CD4-positive, alpha-beta T cell (primary cell): ENCODE results near the gene MED8. TPM values are rescaled to one million over a fixed set of nuclear protein-coding genes. Genes with fewer than 3 reads are reported as not detected.

Source experiments
- ATAC-seq: fragments of 200-7000 bp; cut with Tn5 transposase; one replicate; pipeline ENCODE4 v1.10.0; 2022; ENCODE audit warnings: mild to moderate bottlenecking; ENCODE audit not compliant: poor library complexity
- CTCF ChIA-PET: fragments of 350-600 bp; sonication (Branson Sonifier 250); formaldehyde crosslinking; loops from one replicate; lab custom pipeline; 2021; ENCODE audit warnings: antibody characterized with exemption, inconsistent platforms; lab: Charles Lee
- POLR2A ChIA-PET: fragments of 350-600 bp; sonication (Branson Sonifier 250); formaldehyde crosslinking; loops from one replicate; lab custom pipeline; 2021; ENCODE audit warnings: antibody characterized with exemption, inconsistent platforms; lab: Charles Lee
- DNase-seq, 14 experiments: peaks; one replicate each; pipeline ENCODE4 v3.0.0-alpha.2; 2013 to 2020; ENCODE audit warnings: mixed read lengths in 2 of 14
- H3K27ac ChIP-seq, 2 donors: one replicate each; pipeline versions ENCODE4 v1.5.1 to v1.7.0; 2013; ENCODE audit warnings: low read length in 2 of 2, low read depth in 1 of 2, mild to moderate bottlenecking in 1 of 2
- H3K27me3 ChIP-seq, 2 experiments: 1 replicate in 1 of 2; 2 replicates in 1 of 2; pipeline versions ENCODE4 v1.6.1 to v1.7.0; 2013; ENCODE audit warnings: low read length in 2 of 2, control low read depth in 1 of 2, mild to moderate bottlenecking in 1 of 2, moderate library complexity in 1 of 2; ENCODE audit not compliant: insufficient read depth in 2 of 2, control insufficient read depth in 1 of 2
- H3K36me3 ChIP-seq: one replicate; pipeline ENCODE4 v1.6.1; 2013; ENCODE audit warnings: low read length, control low read depth; ENCODE audit not compliant: insufficient read depth
- H3K4me1 ChIP-seq: one replicate; pipeline ENCODE4 v1.6.1; 2013; ENCODE audit warnings: low read length, control low read depth; ENCODE audit not compliant: insufficient read depth
- H3K4me3 ChIP-seq: one replicate; pipeline ENCODE4 v1.5.1; 2013; ENCODE audit warnings: mild to moderate bottlenecking, low read length, moderate library complexity
- H3K9me3 ChIP-seq, 2 experiments: 1 replicate in 1 of 2; 2 replicates in 1 of 2; pipeline versions ENCODE4 v1.6.1 to v1.7.0; 2013; ENCODE audit warnings: low read length in 2 of 2, mild to moderate bottlenecking in 2 of 2, control low read depth in 1 of 2, moderate library complexity in 1 of 2; ENCODE audit not compliant: control insufficient read depth in 1 of 2, insufficient read depth in 1 of 2
- H3K27ac Mint-ChIP-seq: one replicate; pipeline ENCODE4 v1.8.0; 2020; ENCODE audit warnings: mixed read lengths
- H3K27me3 Mint-ChIP-seq: one replicate; pipeline ENCODE4 v1.8.0; 2021; ENCODE audit warnings: mixed read lengths
- H3K36me3 Mint-ChIP-seq: one replicate; pipeline ENCODE4 v1.8.0; 2021; ENCODE audit warnings: low read depth, mixed read lengths
- H3K4me1 Mint-ChIP-seq: one replicate; pipeline ENCODE4 v1.8.0; 2021; ENCODE audit warnings: low read depth, mixed read lengths
- H3K4me3 Mint-ChIP-seq: one replicate; pipeline ENCODE4 v1.8.0; 2020; ENCODE audit warnings: mild to moderate bottlenecking, mixed read lengths
- H3K9me3 Mint-ChIP-seq: one replicate; pipeline ENCODE4 v1.8.0; 2020; ENCODE audit warnings: mixed read lengths
- CTCF ChIP-seq: fragments of 200-600 bp; IDR thresholded peaks from one replicate; pipeline ENCODE4 v1.8.0; 2022; ENCODE audit warnings: antibody characterized with exemption, mild to moderate bottlenecking
- intact Hi-C, 2 experiments: fragments of 100-400 bp; cut with DNase I in 1 of 2; cut with micrococcal nuclease in 1 of 2; formaldehyde crosslinking; loops; one replicate each; pipeline versions ENCODE4 v1.15.1 to v1.9.0; 2023 to 2025; cut with DNase I, micrococcal nuclease
- polyA plus RNA-seq, 2 donors: library from polyadenylated mRNA; unstranded; fragments of 120-200 nt; gene quantifications; one replicate each; pipeline ENCODE4 v1.2.1, GENCODE V29; 2013
- total RNA-seq, 174 experiments: library from RNA in 2 of 174; stranded (reverse) in 2 of 174; gene quantifications; one replicate each; pipeline ENCODE4 v1.2.3 and lab custom pipeline; 2021 to 2026

MED8 gene
- total RNA-seq (10 to 100 TPM; 14.8 to 17.6 TPM), total RNA-seq (lab: John Stamatoyannopoulos, UW) (14.1 to 78.5 (median 32.9) reads per million in 172 experiments)
- 23.8 TPM for polyA plus RNA-seq (2013, experiment 1 of 2)
- 23.1 TPM for polyA plus RNA-seq (2013, experiment 2 of 2)

GRCh38 chr1:43389326-43390313 lies at the start of gene MED8, which contains the start of gene SZT2:
Gene MED8 (minus strand): TSS chr1:43389800. CDS start chr1:43389764, 36 bp downstream.
Gene SZT2 (plus strand): TSS chr1:43389899. CDS start chr1:43389969, 70 bp downstream.
- CTCF ChIA-PET: interaction anchor here (1.4 to 1.6 kb wide), 2 partner anchors 22 to 31 kb away, joined by 4 to 7 read pairs; partner anchors contain the start of genes CDC20 and ELOVL1
- peaks cover 27% of the 10 kb centered on the region for H3K4me1 ChIP-seq

GRCh38 chr1:43438953-43439581 lies 49.5 kb upstream of the MED8 start:
- H3K4me1 ChIP-seq: no peaks in the 10 kb centered on the region
- peaks cover 63% of the 10 kb centered on the region for H3K36me3 ChIP-seq
- Mint-ChIP-seq H3K9me3 (no peaks in the 10 kb centered on the region), H3K4me3 (no peak overlapping the region), H3K36me3 (peaks cover 78% of the 10 kb centered on the region), H3K27ac (no peak overlapping the region), H3K4me1 (no peaks in the 10 kb centered on the region), H3K27me3 (no peaks in the 10 kb centered on the region)
- no peaks in the 10 kb centered on the region for H3K27me3 ChIP-seq
- ChIA-PET POLR2A (interaction anchor here (1.6 kb wide), 1 partner anchor 9 kb away, joined by 5 read pairs; no protein-coding TSS in a partner anchor), CTCF (no interaction called here)
- H3K4me3 ChIP-seq: no peak overlapping the region
- intact Hi-C loops: no loop called here
- ATAC-seq: no peak
- DNase-seq: no peak
- H3K27ac ChIP-seq: no peak overlapping the region
- no peaks in the 10 kb centered on the region for H3K9me3 ChIP-seq
- TF ChIP-seq CTCF: no peak

More at GRCh38 chr1:43389326-43390313, at the start of gene MED8, which contains the start of gene SZT2:
- Mint-ChIP-seq H3K4me1 (peaks cover 44% of the 10 kb centered on the region), H3K4me3 (peak within 1 kb of the TSS; percentile 100), H3K27ac (peak within 1 kb of the TSS; percentile 86), H3K36me3 (peaks cover 67% of the 10 kb centered on the region), H3K9me3 (no peaks in the 10 kb centered on the region), H3K27me3 (no peaks in the 10 kb centered on the region)
- DNase-seq (peak; percentile 86 to 95 (median 92)), ATAC-seq (peak; percentile 89)
- intact Hi-C loops: loop anchor here in 1 of 2 experiments (1.0 to 5.0 kb wide), 4 partner anchors 21 to 217 kb away; partner anchors contain the start of genes CDC20, CFAP57, EBNA1BP2 and ELOVL1
- Histone ChIP-seq H3K27me3 (no peaks in the 10 kb centered on the region), H3K4me3 (peak within 1 kb of the TSS; percentile 86), H3K27ac (peak within 1 kb of the TSS; percentile 55), H3K9me3 (no peaks in the 10 kb centered on the region), H3K36me3 (peaks cover 31% of the 10 kb centered on the region)
- no peak for TF ChIP-seq CTCF
- POLR2A ChIA-PET: interaction anchor here (0.6 to 4.5 kb wide), 12 partner anchors 7 to 261 kb away, joined by 3 to 24 read pairs (median 4); partner anchors contain the start of genes CDC20, ELOVL1, HYI and KDM4A

GRCh38 chr1:43438576-43438952 lies 49.0 kb upstream of the MED8 start:
- intact Hi-C loops: no loop called here
- Mint-ChIP-seq H3K27me3 (no peaks in the 10 kb centered on the region), H3K4me3 (no peak overlapping the region), H3K9me3 (no peaks in the 10 kb centered on the region), H3K36me3 (peaks cover 78% of the 10 kb centered on the region), H3K4me1 (no peaks in the 10 kb centered on the region), H3K27ac (no peak overlapping the region)
- POLR2A ChIA-PET: interaction anchor here (1.6 kb wide), 1 partner anchor 10 kb away, joined by 5 read pairs; no protein-coding TSS in a partner anchor
- ATAC-seq: no peak
- DNase-seq: no peak
- CTCF ChIA-PET: no interaction called here
- no peaks in the 10 kb centered on the region for H3K27me3 ChIP-seq
- H3K36me3 ChIP-seq: peaks cover 63% of the 10 kb centered on the region
- no peaks in the 10 kb centered on the region for H3K4me1 ChIP-seq
- no peak for TF ChIP-seq CTCF
- no peaks in the 10 kb centered on the region for H3K9me3 ChIP-seq
- H3K4me3 ChIP-seq: no peak overlapping the region
- H3K27ac ChIP-seq: no peak overlapping the region
